ENCODE measurements around the gene ATG9A.

The ATG9A gene

GRCh38 chr2:219176818-219177551 lies 52.5 kb downstream of the ATG9A start, which contains the start of gene CNPPD1 (continued):
- TF ChIP-seq ZNF157 (tag by site-specific recombination; IDR thresholded peaks at IDR 0.05), result no peak
- no peak for TF ChIP-seq ZNF23 (tag by site-specific recombination; IDR thresholded peaks at IDR 0.05; ENCODE audit: borderline replicate concordance)
- peak; percentile 62; the same call in 1 of the 2 replicates for TF ChIP-seq GLIS1 (tag by site-specific recombination; IDR thresholded peaks at IDR 0.05)
- TF ChIP-seq ZBTB49 (tag by site-specific recombination; IDR thresholded peaks at IDR 0.05; ENCODE audit: low read depth), result no peak
- peak; percentile 59 for TF ChIP-seq SP7 (tag by site-specific recombination; IDR thresholded peaks at IDR 0.05)
- TF ChIP-seq ZBTB7A (tag by site-specific recombination; IDR thresholded peaks at IDR 0.05; ENCODE audit: low read depth), result peak; percentile 6; the same call in 1 of the 2 replicates
- no peak for TF ChIP-seq ZFP3 (tag by site-specific recombination; IDR thresholded peaks at IDR 0.05; ENCODE audit: low read depth)
- peak; percentile 88; the same call in 1 of the 2 replicates for TF ChIP-seq KLF9 (tag by site-specific recombination; IDR thresholded peaks at IDR 0.05; ENCODE audit: low read depth)
- no peak for TF ChIP-seq ZNF302 (tag by site-specific recombination; IDR thresholded peaks at IDR 0.05; ENCODE audit: low read depth)
- TF ChIP-seq CTCF (tag by site-specific recombination; IDR thresholded peaks at IDR 0.05), result 0 out of 2 replicates have a peak, but pooled peaks have one; percentile 63
- TF ChIP-seq FEZF1 (tag by site-specific recombination; IDR thresholded peaks at IDR 0.05), result peak; percentile 52; the same call in 1 of the 2 replicates
- TF ChIP-seq ZNF10 (tag by site-specific recombination; IDR thresholded peaks at IDR 0.05), result peak; percentile 28; the same call in 1 of the 2 replicates
- no peak for TF ChIP-seq PRDM2 (tag by site-specific recombination; IDR thresholded peaks at IDR 0.05; ENCODE audit: borderline replicate concordance)
- no peak for TF ChIP-seq ATF2 (tag by site-specific recombination; IDR thresholded peaks at IDR 0.05; ENCODE audit: low read depth)
- peak; percentile 71; the same call in 1 of the 2 replicates for TF ChIP-seq ZEB2 (tag by site-specific recombination; IDR thresholded peaks at IDR 0.05)
- no peak for TF ChIP-seq ZNF280D (tag by site-specific recombination; IDR thresholded peaks at IDR 0.05)
- TF ChIP-seq GLI2 (tag by site-specific recombination; IDR thresholded peaks at IDR 0.05; ENCODE audit: borderline replicate concordance, low read depth), result no peak
- no peak for TF ChIP-seq ZNF596 (tag by site-specific recombination; IDR thresholded peaks at IDR 0.05)
- peak; percentile 13; the same call in 1 of the 2 replicates for TF ChIP-seq ZNF391 (tag by site-specific recombination; IDR thresholded peaks at IDR 0.05; ENCODE audit: borderline replicate concordance, low read depth)
- TF ChIP-seq ZNF670 (tag by site-specific recombination; IDR thresholded peaks at IDR 0.05; ENCODE audit: low read depth), result no peak
- TF ChIP-seq ZNF16 (tag by site-specific recombination; IDR thresholded peaks at IDR 0.05; ENCODE audit: low read depth), result no peak

Measured in HEK293 (cell line).